IPS-18a (cell line): Measurements from ENCODE around the gene TAMALIN.

ENCODE experiments used
- H3K27ac ChIP-seq: one replicate; pipeline ENCODE4 v1.5.1; 2013; ENCODE audit warnings: low read length
- H3K27me3 ChIP-seq: one replicate; pipeline ENCODE4 v1.6.1; 2013; ENCODE audit warnings: mild to moderate bottlenecking, low read length; ENCODE audit not compliant: control insufficient read depth, insufficient read depth
- H3K36me3 ChIP-seq: one replicate; pipeline ENCODE4 v1.6.1; 2013; ENCODE audit warnings: low read depth, low read length; ENCODE audit not compliant: control insufficient read depth
- H3K4me1 ChIP-seq: one replicate; pipeline ENCODE4 v1.6.1; 2013; ENCODE audit warnings: low read depth, low read length; ENCODE audit not compliant: control insufficient read depth
- H3K4me3 ChIP-seq: one replicate; pipeline ENCODE4 v1.5.1; 2013; ENCODE audit warnings: low read length
- H3K9ac ChIP-seq: one replicate; pipeline ENCODE4 v1.6.1; 2013; ENCODE audit warnings: mild to moderate bottlenecking, low read length, moderate library complexity
- H3K9me3 ChIP-seq: one replicate; pipeline ENCODE4 v1.6.1; 2013; ENCODE audit warnings: low read depth, low read length; ENCODE audit not compliant: control insufficient read depth

The TAMALIN gene

GRCh38 chr12:52007158-52007921 lies 594 bp downstream of the TAMALIN start:
- Histone ChIP-seq H3K27ac (no peak overlapping the region), H3K9ac (no peak overlapping the region), H3K4me1 (peaks cover 21% of the 10 kb centered on the region)

GRCh38 chr12:52007982-52008510 lies 1.3 kb downstream of the TAMALIN start:
- Histone ChIP-seq H3K36me3 (no peaks in the 10 kb centered on the region), H3K27me3 (peaks cover 50% of the 10 kb centered on the region), H3K27ac (no peak overlapping the region), H3K4me3 (no peak overlapping the region), H3K4me1 (peaks cover 21% of the 10 kb centered on the region), H3K9me3 (no peaks in the 10 kb centered on the region), H3K9ac (no peak overlapping the region)

More at GRCh38 chr12:52007158-52007921, 594 bp downstream of the TAMALIN start:
- H3K36me3 ChIP-seq, result no peaks in the 10 kb centered on the region
- peaks cover 50% of the 10 kb centered on the region for H3K27me3 ChIP-seq
- H3K9me3 ChIP-seq, result no peaks in the 10 kb centered on the region
- H3K4me3 ChIP-seq, result peak overlapping the region; percentile 50

DNA sequence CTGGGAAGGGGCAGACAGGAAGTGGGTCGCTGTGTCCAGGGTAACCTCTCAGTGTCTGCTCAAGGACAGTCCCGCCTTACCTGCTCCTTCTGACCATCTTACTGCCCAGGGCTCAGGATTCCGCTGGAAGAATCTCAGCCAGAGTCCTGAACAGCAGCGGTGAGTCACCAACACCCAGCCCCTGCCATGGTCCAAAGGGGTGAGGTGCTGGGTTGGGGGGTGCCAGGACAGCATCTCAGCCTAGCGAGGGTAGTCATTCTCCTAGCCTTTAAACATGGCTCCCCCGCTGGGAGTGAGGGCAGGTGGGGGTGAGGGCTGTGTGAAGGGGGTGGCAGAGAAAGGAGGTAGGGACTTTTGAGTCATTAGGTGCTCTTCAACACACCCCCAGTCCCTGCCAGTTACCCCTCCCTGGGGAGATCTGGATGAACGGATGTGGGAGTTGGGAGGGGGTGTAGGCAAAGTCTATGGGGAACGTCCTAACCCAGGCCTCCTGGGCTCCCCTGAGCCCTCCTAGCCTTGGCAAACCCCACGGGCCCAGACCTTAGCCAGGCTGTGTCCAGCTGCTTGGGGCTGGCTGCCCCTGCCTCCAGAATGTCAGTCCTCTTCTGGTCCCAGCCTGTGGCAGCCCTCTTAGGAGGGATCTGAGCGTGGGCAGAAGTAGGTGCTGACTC lies 2.5 kb downstream of the TAMALIN start:
- H3K27me3 ChIP-seq, result peaks cover 59% of the 10 kb centered on the region
- no peaks in the 10 kb centered on the region for H3K9me3 ChIP-seq
- no peak overlapping the region for H3K9ac ChIP-seq
- peaks cover 26% of the 10 kb centered on the region for H3K4me1 ChIP-seq
- no peaks in the 10 kb centered on the region for H3K36me3 ChIP-seq
- H3K4me3 ChIP-seq, result no peak overlapping the region
- no peak overlapping the region for H3K27ac ChIP-seq

GRCh38 chr12:52010152-52010622 lies 3.4 kb downstream of the TAMALIN start:
- H3K9me3 ChIP-seq, result no peaks in the 10 kb centered on the region
- peak overlapping the region; percentile 34 for H3K4me3 ChIP-seq
- no peaks in the 10 kb centered on the region for H3K36me3 ChIP-seq
- H3K4me1 ChIP-seq, result peaks cover 28% of the 10 kb centered on the region
- H3K27ac ChIP-seq, result peak overlapping the region; percentile 57
- peaks cover 56% of the 10 kb centered on the region for H3K27me3 ChIP-seq
- no peak overlapping the region for H3K9ac ChIP-seq

- Histone ChIP-seq H3K36me3 (no peaks in the 10 kb centered on the region), H3K4me3 (peak overlapping the region; percentile 7), H3K9ac (no peak overlapping the region), H3K4me1 (peaks cover 27% of the 10 kb centered on the region), H3K27ac (no peak overlapping the region), H3K27me3 (peaks cover 56% of the 10 kb centered on the region), H3K9me3 (no peaks in the 10 kb centered on the region)
Measured at GRCh38 chr12:52010692-52011601, 4.2 kb downstream of the TAMALIN start.

GRCh38 chr12:52011602-52012214 lies 5.0 kb downstream of the TAMALIN start:
- peaks cover 24% of the 10 kb centered on the region for H3K4me1 ChIP-seq
- peaks cover 52% of the 10 kb centered on the region for H3K27me3 ChIP-seq
- no peak overlapping the region for H3K9ac ChIP-seq
- H3K36me3 ChIP-seq, result no peaks in the 10 kb centered on the region
- H3K4me3 ChIP-seq, result no peak overlapping the region
- no peak overlapping the region for H3K27ac ChIP-seq
- H3K9me3 ChIP-seq, result no peaks in the 10 kb centered on the region

DNA sequence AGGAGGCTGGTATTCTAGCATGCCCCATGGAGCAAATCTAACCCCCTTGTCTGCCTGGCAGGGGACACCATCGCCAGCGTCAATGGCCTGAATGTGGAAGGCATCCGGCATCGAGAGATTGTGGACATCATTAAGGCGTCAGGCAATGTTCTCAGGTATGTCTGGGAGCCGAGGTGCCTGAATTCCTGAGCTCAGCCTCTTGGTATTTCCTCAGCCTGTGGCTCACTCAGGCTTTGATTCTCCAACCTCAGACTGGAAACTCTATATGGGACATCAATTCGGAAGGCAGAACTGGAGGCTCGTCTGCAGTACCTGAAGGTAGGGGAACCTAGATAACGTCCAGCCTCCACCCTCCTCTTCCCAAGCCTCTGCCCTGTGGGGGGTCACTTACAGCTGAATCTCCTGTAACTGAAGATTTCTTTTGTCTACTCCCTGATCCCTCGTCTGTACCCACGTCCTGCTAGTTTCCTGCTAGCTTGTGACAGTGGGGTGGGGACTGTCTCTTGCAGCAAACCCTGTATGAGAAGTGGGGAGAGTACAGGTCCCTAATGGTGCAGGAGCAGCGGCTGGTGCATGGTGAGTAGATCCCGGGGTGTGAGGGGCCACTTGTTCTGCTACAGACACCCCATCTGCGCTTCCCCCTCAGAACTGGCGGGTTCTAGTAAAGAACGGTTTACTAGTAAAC lies 7.0 kb downstream of the TAMALIN start:
- H3K27me3 ChIP-seq, result peaks cover 39% of the 10 kb centered on the region
- H3K4me3 ChIP-seq, result no peak overlapping the region
- H3K36me3 ChIP-seq, result no peaks in the 10 kb centered on the region
- no peak overlapping the region for H3K27ac ChIP-seq
- H3K9ac ChIP-seq, result no peak overlapping the region
- no peaks in the 10 kb centered on the region for H3K9me3 ChIP-seq
- peaks cover 24% of the 10 kb centered on the region for H3K4me1 ChIP-seq

- H3K4me3 ChIP-seq, result peak overlapping the region; percentile 7
- no peak overlapping the region for H3K27ac ChIP-seq
- no peaks in the 10 kb centered on the region for H3K9me3 ChIP-seq
- no peaks in the 10 kb centered on the region for H3K36me3 ChIP-seq
- H3K9ac ChIP-seq, result no peak overlapping the region
- peaks cover 21% of the 10 kb centered on the region for H3K4me1 ChIP-seq
- H3K27me3 ChIP-seq, result peaks cover 33% of the 10 kb centered on the region
Measured at GRCh38 chr12:52014567-52015530, 8.1 kb downstream of the TAMALIN start.

GRCh38 chr12:52015532-52016041 lies 8.8 kb downstream of the TAMALIN start:
- no peak overlapping the region for H3K27ac ChIP-seq
- peaks cover 33% of the 10 kb centered on the region for H3K27me3 ChIP-seq
- H3K9me3 ChIP-seq, result no peaks in the 10 kb centered on the region
- H3K4me1 ChIP-seq, result peaks cover 18% of the 10 kb centered on the region
- H3K9ac ChIP-seq, result no peak overlapping the region
- no peak overlapping the region for H3K4me3 ChIP-seq
- H3K36me3 ChIP-seq, result no peaks in the 10 kb centered on the region
